GM12878 (cell line): ENCODE data around the gene C11orf52. TPM values are rescaled to one million over a fixed set of nuclear protein-coding genes. Genes with fewer than 3 reads are reported as not detected.

Experiments
- BCL11A ChIP-seq: IDR thresholded peaks from 2 replicates; pipeline ENCODE4 v1.6.1; 2011; ENCODE audit warnings: low read depth, low read length
- BCL3 ChIP-seq: IDR thresholded peaks from 2 replicates; pipeline ENCODE4 v1.6.1; 2011; ENCODE audit warnings: borderline replicate concordance, low read depth, mild to moderate bottlenecking, moderate library complexity, low read length; ENCODE audit not compliant: insufficient read depth, poor library complexity, severe bottlenecking
- BRCA1 ChIP-seq: IDR thresholded peaks from 2 replicates; pipeline ENCODE4 v1.6.1; 2011; ENCODE audit warnings: low read depth, low read length, improper control_type of control experiment
- CBX3 ChIP-seq: fragments of 200-600 bp; sonication (generic); IDR thresholded peaks from 2 replicates; pipeline ENCODE4 v1.6.1; 2016; ENCODE audit warnings: low read depth, borderline replicate concordance
- CHD4 ChIP-seq: fragments of 200-600 bp; sonication (generic); IDR thresholded peaks from 2 replicates; pipeline ENCODE4 v1.6.1; 2016; ENCODE audit warnings: mild to moderate bottlenecking
- HCFC1 ChIP-seq: fragments of 150-350 bp; IDR thresholded peaks from 2 replicates; pipeline ENCODE4 v1.6.1; 2014; ENCODE audit warnings: low read length
- HDAC2 ChIP-seq: fragments of 200-600 bp; sonication (generic); IDR thresholded peaks from 2 replicates; pipeline ENCODE4 v1.6.1; 2017
- LARP7 ChIP-seq: fragments of 450-650 bp; IDR thresholded peaks from 2 replicates; pipeline ENCODE4 v1.6.1; 2017; ENCODE audit warnings: mild to moderate bottlenecking
- MEF2B ChIP-seq: fragments of 450-650 bp; IDR thresholded peaks from 2 replicates; pipeline ENCODE4 v1.6.1; 2018; ENCODE audit warnings: mild to moderate bottlenecking, moderate library complexity; ENCODE audit not compliant: partially characterized antibody, poor library complexity, severe bottlenecking
- MYB ChIP-seq: fragments of 150-350 bp; IDR thresholded peaks from 2 replicates; pipeline ENCODE4 v1.6.1; 2014; ENCODE audit warnings: mild to moderate bottlenecking, low read depth, low read length, borderline replicate concordance
- POLR2A ChIP-seq: IDR thresholded peaks from 2 replicates; pipeline ENCODE4 v1.6.1; 2011; ENCODE audit warnings: low read depth, mild to moderate bottlenecking, low read length
- SKIL ChIP-seq: fragments of 450-650 bp; IDR thresholded peaks from 2 replicates; pipeline ENCODE4 v1.6.1; 2017; ENCODE audit warnings: mild to moderate bottlenecking, low read depth, inconsistent platforms; ENCODE audit not compliant: poor library complexity, severe bottlenecking
- SMAD5 ChIP-seq: IDR thresholded peaks from 2 replicates; pipeline ENCODE4 v1.6.1; 2016; ENCODE audit warnings: antibody characterized with exemption, low read depth
- SMC3 ChIP-seq: IDR thresholded peaks from 2 replicates; pipeline ENCODE4 v1.6.1; 2011; ENCODE audit warnings: low read length, improper control_type of control experiment, borderline replicate concordance
- STAT3 ChIP-seq: IDR thresholded peaks from 2 replicates; pipeline ENCODE4 v1.6.1; 2011; ENCODE audit warnings: low read depth, low read length, improper control_type of control experiment
- SUPT20H ChIP-seq: IDR thresholded peaks from 2 replicates; pipeline ENCODE4 v1.6.1; 2011; ENCODE audit warnings: low read depth, mild to moderate bottlenecking, low read length, moderate library complexity, borderline replicate concordance; ENCODE audit not compliant: control insufficient read depth
- TBL1XR1 ChIP-seq: IDR thresholded peaks from 2 replicates; pipeline ENCODE4 v1.6.1; 2012; ENCODE audit warnings: low read depth, low read length, improper control_type of control experiment
- TCF7 ChIP-seq: IDR thresholded peaks from 2 replicates; pipeline ENCODE4 v1.6.1; 2014; ENCODE audit warnings: antibody characterized with exemption, borderline replicate concordance
- USF1 ChIP-seq: IDR thresholded peaks from 2 replicates; pipeline ENCODE4 v1.6.1; 2011; ENCODE audit warnings: borderline replicate concordance, low read depth, mild to moderate bottlenecking, moderate library complexity, mixed read lengths, low read length; ENCODE audit not compliant: insufficient read depth; ENCODE audit errors: extremely low read length
- YY1 ChIP-seq: IDR thresholded peaks from 2 replicates; pipeline ENCODE4 v1.6.1; 2011; ENCODE audit warnings: low read depth, mild to moderate bottlenecking, low read length
- ZBTB40 ChIP-seq: fragments of 450-650 bp; IDR thresholded peaks from 2 replicates; pipeline ENCODE4 v1.6.1; 2016; ENCODE audit warnings: mild to moderate bottlenecking, moderate library complexity, borderline replicate concordance
- ZNF217 ChIP-seq: fragments of 450-650 bp; IDR thresholded peaks from 2 replicates; pipeline ENCODE4 v1.6.1; 2017; ENCODE audit warnings: antibody characterized with exemption, mild to moderate bottlenecking
- ZNF622 ChIP-seq: fragments of 450-650 bp; IDR thresholded peaks from 2 replicates; pipeline ENCODE4 v1.6.1; 2017; ENCODE audit warnings: mild to moderate bottlenecking, inconsistent platforms
- ZZZ3 ChIP-seq: IDR thresholded peaks from 2 replicates; pipeline ENCODE4 v1.6.1; 2011; ENCODE audit warnings: low read depth; ENCODE audit not compliant: control insufficient read depth, insufficient read length
- polyA plus RNA-seq, 11 experiments: library from polyadenylated mRNA; depleted of rRNA in 4 of 11; unstranded in 6 of 11; stranded (reverse) in 5 of 11; fragments of >200 nt; fragmentation: Nextera tagmentation in 4 of 11; fragmentation: Illumina TruSeq in 1 of 11; extraction: Ambion mirVana in 4 of 11; extraction: Trizol in 1 of 11; gene quantifications; 1 replicate in 1 of 11; 2 replicates in 10 of 11; pipeline versions ENCODE4 v1.2.1 to v1.2.3, GENCODE V29; 2011 to 2016; ENCODE audit warnings: inconsistent platforms in 2 of 11, missing spikeins in 2 of 11, low read depth in 1 of 11
- total RNA-seq, 4 experiments: library from RNA; depleted of rRNA in 3 of 4; stranded (reverse); fragments of >200 nt in 3 of 4; fragmentation: Illumina TruSeq in 1 of 4; extraction: Trizol in 1 of 4; gene quantifications; 2 replicates each; pipeline versions ENCODE4 v1.2.1 to v1.2.3, GENCODE V29; 2013 to 2021

Gene C11orf52
- total and polyA plus RNA-seq, 10 of the 15 experiments (the other 5 are each of a cell fraction or from before 2014, with no cell fraction given) = not detected

GRCh38 chr11:111870886-111871692 lies 47.6 kb upstream of the C11orf52 start, which contains the start of gene ALG9 (continued):
- TF ChIP-seq BCL3 (no peak), SMC3 (no peak), LARP7 (peak; percentile 90), SKIL (no peak), MEF2B (peak; percentile 15), ZBTB40 (no peak), HCFC1 (peak; percentile 58), USF1 (no peak), BRCA1 (no peak), MYB (no peak), SUPT20H (no peak), TCF7 (no peak; the same call in 1 of the 2 replicates), ZZZ3 (no peak), ZNF217 (no peak), ZNF622 (no peak), POLR2A (peak; percentile 81), TBL1XR1 (no peak), CBX3 (no peak), CHD4 (no peak), HDAC2 (no peak), YY1 (peak; percentile 94), BCL11A (no peak), STAT3 (no peak), SMAD5 (no peak)
